EL (cell line): ENCODE results near the gene ITGA5.
"Not testable (repeated sequence)": the region's sequence is repeated elsewhere in the genome, so short reads cannot be mapped to it uniquely, and the experiment has no call there.

ENCODE experiments used
- DNase-seq: peaks from one replicate; pipeline ENCODE4 v3.0.0-alpha.2; 2016

The ITGA5 gene

DNA sequence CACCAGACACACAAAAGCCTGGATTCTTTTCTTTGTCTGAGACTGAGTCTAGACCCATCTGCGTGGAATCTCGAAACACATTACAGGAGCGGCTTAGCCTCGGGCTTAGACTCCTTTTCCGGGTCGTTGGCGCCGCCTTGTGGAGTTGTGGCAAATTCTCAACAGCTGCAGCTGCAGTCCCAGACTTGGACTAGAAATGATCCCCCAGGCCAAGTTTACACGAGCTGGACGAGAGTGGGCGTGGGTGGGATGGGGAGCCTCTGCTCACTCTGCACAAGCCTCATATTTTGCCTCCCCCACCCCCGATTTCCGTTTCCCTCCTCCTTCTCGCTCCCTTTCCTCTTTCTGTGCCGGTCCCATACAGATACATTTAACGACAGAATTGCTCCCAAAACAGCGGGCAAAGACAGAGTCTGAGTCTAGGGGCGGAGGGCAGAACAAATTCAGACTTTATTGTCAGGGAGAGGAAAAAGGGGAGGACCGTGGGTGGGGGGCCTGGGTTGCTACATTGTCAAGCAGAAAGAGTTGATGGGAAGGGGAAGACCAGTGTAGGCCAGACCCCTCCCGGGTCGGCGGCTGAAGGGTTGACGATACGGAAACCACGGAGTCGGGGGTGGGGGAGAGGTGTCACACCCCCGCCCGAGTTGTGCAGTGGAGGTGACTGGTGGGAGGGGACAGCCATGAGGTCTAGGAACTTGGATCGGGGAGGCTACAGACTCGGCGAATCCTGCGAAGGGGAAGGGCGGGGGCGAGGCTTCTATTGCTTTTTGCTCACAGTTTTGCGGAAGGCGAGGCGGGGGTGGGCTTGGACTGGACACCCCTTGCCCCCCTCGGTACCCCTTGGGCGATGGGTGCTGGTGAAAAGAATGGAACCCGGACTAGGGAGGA lies 50.1 kb downstream of the ITGA5 start:
- peak; percentile 88 for DNase-seq

DNA sequence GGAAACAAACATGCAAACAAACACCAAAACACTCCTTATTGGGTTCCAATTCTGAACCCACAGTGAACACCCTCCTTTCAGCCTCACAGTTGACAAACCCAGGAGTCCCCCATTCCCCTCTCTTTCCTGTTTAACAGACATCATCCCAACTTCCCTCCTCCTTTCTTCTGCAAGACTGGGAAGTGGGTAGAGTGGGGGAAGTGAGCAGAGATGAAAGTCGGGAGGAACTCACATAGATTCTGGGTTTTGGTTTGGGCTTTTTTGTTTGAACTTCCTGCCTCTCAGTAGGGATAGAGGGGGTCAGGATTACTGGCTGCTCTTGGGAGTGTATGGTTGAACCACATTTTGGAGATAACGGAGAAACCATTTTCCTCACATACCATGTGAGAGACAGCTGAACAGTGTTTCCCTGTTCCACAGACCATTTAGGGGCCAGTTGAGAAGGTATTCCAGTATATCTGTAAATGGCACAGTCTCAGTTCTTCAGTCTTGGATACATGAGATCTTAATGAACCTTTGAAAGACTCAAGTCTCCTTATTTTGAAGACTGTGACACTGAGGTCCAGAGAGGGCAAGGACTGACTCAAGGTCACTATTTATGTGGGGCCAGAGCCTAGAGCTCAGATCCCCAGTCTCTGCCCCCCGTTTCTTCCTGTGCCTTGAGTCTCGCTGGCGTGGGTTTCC lies 50.9 kb downstream of the ITGA5 start:
- DNase-seq, result no peak

DNA sequence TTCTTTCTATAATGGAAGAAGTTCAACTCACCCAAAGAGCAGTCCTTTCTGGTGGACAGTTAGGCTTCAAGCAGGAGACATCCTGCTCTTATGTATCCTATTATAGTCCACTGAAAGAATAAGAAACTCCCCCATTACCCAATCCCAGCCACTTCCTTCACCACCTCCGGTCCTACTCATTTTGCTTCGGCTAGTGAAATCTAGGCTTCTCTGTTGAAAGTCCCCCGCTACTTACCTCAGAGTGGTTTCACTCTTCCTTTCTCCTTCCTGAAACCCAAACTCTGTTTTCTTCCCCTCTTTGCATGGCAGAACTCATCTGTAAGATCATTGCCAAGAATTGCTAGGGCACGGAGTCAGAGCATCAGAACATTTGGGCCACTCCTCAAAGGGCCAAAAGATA lies 54.7 kb downstream of the ITGA5 start, which contains the start of gene GPR84:
Gene GPR84, minus strand, starts transcription at position 74 of the 400 bp plus-strand sequence. CDS start 635 bp downstream, outside the sequence.
- DNase-seq, result no peak

DNA sequence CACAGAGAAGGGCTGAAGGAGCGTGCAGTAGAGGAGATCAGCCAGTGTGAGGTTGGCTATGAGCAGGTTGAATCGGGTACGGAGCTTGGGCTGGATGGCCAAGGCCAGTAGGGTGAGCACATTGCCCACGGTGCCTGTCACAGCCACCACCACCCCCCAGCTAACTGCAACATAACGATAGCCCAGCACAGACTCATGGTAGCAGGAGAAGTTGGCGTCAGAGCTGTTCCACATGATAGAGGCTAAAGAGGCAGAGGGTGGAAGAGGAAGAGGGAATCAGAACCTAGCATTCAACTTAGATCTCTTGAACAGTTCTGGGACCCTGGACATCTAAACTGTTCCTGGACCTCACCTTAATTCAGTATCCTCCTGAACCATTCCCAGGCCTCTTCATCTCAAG lies 55.4 kb downstream of the ITGA5 start:
- DNase-seq, result no peak

DNA sequence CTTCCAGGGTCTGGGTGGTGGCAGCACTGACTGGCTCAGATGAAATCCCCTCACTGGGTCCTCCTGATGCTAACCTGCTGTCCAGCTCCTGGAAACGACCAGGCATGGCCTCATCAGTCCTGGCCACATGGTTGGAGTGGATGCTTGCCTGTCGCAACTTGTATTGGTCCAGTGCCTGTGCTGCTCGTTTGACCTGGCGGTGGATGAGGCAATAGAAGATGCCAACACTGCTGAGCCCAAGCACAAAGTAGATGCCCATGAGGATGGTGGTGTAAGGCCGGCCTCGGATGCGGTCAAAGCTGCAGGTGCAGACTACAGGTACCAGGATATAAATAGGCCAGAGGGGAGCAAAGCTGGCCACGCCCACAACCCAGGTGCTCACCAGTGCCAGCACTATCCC lies 56.0 kb downstream of the ITGA5 start:
- no peak for DNase-seq

DNA sequence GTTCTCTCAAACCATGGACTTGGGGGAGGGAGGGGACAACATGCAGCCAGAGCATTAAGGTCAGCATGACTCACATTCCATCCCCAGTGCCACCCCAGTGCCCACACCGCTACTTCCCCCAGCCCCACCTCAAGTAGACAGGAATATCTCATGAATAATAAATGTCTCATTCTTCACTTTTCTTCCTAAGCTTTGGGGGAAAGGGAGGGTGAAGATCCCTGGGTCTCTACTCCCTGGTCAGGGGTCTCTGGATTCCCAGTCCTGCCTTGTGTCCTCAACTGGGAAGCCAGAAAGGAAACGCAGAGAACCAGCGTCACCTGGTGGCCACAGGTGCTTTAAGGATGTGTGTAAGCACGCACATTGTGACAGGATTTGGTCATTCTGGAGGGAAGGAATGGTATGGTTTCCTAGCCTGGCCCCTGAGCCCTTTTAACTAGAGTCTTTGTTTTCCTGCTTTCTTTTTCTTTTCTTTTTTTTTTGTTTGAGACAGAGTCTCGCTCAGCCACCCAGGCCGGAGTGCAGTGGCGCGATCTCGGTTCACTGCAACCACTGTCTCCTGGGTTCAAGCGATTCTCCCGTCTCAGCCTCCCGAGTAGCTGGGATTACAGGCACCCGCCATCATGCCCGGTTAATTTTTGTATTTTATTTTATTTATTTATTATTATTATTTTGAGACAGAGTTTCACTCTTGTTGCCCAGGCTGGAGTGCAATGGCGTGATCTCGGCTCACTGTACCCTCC lies 58.2 kb downstream of the ITGA5 start:
- DNase-seq, result peak; percentile 72

DNA sequence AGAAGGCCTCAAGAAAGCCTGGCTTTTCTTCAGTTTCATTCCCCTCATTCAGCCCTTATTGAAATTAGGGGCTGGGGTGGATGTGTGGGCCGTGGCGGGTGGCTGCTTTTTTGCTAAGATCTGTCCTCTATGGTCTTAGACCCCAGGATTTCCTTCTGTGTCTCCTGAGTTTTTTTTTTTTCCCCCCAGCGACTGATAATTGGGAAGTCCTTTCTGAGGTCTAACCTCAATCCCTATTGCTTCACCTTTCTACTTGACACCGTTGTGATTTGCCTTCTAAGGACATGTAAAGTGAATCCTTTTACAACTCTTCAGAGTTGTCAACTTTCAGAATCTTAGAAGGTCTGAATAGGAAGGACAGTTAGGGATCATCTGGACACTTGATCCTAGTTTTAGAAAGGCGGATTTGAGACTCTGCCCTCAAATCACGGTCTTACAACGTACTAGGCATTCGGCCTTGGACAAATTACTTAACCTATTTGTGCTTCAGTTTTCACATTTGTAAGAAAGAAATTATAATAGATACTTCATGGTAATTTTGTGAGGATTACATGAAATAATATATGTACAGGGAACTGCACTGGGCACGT lies 59.2 kb downstream of the ITGA5 start:
- DNase-seq, result no peak

DNA sequence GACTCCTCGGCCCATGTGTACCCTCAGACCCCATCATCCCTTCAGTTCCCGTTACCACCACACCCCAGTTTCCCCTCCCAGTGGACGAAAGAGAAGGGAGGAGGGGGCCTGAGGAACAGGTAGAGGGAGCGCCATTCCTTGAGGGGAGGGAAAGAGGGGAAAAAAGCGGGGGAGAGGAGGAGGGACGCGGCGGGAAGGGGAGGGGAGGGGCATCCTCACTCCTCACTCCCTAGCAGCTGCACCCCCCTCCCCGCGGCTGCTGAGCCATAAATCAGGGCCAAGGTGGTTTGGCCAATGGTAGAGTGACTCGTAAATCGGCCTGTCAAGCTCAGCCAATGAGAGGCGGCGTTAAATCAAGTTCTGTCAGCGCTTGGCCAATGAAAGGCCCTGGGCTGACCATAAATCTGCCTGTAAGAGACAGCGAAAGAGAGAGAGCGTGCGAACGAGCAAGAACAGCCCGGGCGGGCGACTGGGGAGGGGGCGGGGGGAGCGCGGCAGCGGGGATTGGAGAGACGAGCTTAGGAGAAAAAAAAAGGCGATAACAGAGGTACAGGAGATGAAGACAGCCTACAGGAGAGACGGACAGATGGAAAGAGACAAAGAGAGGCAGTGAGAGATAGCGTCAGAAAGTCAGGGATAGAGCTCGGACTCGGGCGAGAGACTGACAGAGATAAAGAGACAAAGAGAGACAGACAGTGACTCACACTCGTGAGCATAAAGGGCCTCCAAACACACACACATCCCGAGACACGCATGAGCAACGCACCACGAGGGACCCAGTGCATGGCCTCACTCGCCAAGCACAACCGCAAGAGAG lies 59.9 kb downstream of the ITGA5 start:
- DNase-seq, result peak; percentile 99

DNA sequence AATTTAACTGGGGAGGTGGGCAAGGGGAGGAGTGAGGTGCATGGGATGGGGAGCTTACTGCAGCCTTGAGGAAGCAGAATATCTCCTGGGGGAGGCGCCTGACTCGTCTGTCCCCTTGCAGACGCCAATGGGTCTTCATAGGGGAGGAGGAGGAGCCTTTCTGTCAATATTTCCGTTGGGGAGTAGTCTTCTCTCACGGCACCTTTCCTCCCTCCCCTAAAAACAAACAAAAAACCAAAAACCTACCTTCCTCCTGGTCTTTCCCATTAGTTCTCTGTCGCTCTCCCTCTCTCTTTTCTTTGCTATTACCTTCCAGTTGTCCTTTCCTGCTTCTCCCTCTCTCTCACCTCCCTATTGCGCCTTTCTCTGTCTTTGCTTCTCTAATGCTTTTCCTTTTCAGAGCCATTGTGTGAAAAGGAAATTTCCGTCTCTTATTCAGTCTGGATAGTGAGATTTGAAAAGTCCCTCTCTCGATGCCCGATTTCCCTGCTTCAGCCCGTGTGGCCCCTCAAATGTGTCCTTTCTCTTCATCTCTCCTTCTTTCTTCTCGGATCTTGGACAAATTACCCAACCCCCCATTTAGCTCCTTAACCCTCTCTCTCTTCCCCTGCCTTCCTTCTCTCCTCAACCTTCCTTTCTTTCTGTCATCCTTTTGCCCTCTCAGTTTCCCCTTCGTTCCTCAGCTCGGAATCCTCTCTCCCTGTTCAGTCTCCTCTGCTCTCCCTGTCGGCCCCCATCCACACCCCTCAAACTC lies 60.7 kb downstream of the ITGA5 start:
- DNase-seq, result peak; percentile 28

DNA sequence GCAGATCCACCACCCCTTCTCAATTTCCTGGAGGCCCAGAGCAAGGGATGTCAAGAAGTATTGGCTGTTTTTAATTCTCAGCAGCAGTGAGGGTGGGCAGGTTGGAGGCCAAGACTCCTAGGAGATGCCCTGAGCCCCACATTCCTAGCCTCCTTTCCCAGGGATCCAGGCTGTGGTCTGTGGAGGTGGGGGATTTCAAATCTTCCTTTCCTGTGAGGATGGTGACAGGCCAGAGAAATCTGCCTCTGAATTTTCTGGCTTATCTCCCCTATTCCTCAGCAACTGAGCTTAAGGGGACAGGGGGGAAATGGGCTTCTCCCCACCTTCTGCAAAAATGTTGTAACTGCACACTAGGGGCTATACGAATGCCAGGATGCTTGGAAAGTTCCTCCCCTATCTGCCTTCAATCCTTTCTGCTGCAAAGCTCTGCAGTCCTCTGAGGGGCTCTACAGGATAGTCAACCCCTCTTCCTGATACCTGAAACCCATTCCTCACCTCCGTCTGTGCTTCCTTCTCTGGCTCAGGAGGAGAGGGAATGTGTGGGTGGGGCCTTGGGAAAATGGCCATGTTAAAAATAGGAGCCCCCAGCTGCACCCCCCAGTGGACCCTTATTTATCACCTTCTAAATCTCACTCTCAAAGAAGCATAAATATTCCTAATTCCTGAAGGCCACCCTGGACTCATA lies 61.4 kb downstream of the ITGA5 start:
- DNase-seq, result no peak

DNA sequence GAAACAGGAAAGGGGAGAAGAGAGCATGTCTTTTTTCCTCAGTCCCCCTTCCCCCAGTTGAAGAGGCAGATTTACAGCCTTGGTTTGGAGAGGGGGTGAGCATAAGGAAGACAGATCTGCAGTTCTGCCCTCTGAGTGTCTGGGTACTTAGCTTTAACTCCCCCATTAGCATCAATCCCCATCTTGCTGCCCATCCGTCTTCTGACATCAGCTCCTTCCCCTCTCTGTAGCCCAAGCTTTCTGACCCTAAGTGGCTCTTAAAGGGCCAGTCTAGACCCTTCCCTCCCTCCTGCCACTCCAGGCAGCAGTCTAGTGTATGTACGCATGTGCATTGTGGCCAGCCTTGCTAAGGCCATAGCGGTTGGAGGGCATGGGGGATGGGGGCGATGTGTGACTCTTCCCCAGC lies 62.1 kb downstream of the ITGA5 start:
- DNase-seq, result no peak

DNA sequence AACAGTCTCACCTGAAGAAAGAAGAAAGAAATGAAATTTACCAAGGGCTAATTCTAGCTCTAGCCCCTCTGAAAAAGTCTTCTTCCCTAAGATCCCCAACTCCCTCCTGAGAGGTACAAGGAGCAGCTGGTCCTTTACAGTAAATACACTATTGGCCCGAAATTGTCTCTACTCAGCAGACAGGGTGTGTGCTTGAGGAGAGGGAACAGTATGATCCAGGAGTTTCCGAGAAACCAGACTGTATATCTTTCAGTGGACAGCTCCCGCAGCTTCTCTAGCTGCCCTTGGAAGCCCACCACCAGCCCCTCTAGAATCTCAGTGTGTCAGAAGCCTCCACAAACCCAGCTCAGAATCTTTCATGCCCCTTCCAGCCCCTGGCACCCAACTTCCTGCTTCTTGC lies 62.8 kb downstream of the ITGA5 start:
- DNase-seq, result no peak

DNA sequence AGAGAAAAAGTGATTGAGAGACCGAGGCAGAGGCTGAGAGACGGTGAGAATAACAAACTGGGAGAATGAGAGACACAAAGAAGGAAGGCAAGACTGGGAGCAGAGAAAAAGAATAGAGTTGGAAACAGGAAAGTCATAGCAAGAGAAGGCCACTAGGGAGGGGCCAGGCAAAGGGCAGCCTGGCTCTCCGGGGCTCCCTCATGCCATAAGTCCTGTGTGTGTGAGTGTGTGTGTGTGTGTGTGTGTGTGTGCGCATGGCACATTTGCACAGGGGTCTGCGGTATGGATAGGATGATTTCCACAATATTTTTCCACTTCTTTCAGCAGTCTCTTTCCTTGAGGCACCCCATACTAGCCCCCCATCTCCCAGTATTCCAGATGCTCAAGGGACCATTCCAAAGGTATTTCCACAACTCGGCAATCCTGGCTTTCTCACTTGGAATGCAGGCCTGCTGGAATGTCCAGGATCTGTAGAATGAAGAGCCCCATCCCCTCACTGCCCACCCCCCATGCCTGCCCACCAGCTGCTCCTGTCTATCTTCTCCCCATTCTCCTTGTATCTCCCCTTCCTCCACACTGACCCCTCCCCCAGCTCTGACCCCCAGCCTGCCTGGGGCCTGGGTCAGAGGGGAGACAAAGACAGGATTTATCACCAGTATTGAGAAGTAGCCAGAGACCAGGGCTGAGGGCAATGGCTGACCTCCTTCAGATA lies 63.8 kb downstream of the ITGA5 start:
- DNase-seq, result no peak

DNA sequence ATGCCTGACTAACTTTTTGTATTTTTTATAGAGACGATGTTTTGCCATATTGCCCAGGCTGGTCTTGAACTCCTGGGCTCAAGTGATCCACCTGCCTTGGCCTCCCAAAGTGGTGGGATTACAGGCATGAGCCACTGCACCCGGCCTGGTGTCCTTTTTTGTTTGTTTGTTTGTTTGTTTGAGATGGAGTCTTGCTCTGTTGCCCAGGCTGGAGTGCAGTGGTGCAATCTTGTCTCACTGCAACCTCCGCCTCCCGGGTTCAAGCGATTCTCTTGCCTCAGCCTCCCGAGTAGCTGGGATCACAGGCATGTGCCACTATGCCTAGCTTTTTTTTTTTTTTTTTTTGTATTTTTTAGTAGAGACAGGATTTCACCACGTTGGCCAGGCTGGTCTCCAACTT lies 64.8 kb downstream of the ITGA5 start:
- not testable (repeated sequence) for DNase-seq

DNA sequence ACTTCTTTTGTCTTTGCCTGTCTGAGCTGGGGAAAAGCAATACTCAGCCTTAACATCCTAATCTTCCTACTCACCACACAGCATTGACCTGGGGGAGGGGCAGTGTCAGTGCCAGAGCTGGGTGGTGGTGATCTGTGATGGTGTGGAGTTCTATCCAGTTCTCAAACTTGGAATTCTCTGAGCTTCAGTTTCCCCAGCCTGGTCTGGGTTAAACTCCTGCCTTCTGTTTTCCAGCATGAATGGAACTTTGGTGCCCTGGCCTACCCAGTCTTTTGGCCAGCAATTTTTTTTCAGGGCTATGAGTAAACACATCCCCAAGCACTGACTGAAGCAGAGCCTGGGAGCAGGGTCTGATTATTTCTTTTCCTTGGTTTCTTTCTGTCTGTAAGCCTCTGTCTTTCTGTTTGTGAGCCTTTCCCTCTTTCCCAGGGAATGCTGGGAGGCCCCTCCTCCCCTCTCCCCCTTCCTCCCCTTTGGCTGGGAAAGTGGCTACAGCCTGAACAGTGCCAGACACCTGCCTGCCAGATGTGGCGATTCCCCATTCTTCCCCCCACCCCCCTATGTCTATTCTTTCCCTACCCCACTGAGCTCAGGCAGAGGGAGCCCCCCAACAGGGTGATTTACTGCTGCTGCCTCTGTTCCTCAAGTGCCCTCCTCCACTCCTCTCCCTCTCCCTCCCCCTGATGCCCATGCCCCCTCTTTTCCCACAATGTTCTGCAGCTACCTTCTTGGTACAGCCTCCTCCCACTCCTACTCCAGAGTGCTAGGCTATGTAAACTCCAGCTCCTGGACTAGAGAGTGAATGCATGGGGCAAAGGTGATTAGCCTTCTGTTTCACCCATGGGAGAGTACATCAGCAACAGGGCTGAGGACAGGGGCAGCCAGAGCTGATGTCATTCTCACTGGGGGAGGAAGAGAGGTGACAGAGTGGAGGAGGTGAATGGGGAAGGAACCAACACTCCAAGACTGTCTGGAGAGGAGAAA lies 65.9 kb downstream of the ITGA5 start:
- DNase-seq, result peak; percentile 62

DNA sequence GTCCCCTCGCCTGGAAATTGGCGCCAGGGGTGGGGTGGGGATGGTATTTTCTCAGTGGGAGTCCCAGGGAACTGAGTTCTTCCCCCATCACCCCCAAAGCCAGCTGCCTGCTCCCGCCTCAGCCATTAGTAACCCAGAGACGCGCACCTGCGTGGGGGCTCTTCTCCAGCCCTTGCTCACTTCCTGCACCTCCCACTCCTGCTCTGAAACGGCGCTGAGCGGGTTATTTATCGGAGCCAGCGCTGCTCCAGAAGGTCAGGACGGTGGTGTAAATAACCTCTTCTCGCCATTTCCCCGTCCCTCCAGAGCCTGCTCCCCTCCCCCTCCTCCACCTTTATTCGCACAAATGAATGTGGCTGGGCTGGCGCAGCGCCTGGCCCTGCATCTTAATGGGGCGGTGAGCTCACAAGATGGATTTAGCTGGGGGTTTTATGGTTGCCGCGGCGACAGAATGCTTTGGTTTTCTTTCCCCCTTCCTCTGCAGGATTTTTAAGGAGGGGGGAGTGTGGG lies 67.0 kb downstream of the ITGA5 start:
- DNase-seq, result peak; percentile 42

DNA sequence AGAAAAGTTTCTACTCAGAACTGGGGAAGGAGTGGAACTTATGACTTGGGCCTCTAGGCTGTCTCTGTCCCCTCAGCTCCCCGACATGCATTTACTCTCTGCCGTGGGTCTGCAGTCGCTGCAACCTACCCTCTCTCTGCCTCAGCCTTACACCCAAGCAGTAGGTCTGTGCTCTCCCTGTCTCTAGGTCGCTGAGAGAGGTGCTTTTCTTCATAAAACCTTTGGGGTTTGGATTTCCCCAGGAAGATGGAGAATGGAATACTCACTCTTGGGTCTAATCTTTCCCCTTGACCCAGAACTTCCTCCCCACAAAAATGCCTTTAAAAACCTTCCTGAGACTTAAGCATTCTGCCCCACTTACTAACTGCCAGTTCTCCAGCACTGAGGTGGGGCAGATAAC lies 67.7 kb downstream of the ITGA5 start:
- no peak for DNase-seq

DNA sequence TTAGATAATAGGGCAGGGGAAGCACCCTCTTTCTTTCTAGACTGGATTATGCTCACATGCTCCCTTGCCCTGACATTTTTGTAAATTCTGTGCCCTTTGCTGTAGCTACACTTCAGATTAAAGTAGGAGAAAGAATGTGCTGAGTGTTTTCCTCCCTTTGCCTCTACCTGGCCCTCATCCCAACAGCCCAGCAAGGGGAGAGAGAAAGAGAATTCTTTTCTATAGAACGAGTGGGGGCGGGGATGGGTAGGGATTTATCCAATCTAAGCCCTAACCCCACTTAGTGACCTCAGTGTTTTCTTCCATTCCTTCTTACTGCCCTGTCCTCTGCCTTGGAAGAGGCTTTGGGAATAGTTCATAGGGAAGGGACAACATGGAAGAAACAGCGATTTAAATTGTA lies 68.3 kb downstream of the ITGA5 start:
- DNase-seq, result no peak

DNA sequence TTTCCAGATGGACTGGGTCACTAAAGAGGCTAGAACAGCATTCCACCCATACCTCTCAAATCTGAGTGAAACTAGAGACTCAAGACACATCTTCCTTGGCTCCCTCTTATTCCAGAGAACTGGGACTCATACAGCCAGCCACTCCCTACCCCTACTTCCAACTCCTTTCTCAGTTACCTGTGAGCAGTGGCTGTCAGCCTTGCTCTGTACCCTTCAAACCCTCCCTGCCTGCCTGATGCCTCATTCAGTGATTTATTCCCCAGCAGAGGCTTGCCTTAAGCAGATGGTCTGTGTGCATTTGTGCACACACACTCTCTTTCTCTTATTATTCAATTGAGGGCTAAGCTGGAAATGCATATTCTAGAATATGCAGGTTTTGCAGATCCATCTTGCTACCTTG lies 69.4 kb downstream of the ITGA5 start:
- DNase-seq, result no peak
